HG02840 (cell line): ENCODE results near the gene SH2D2A.

Source experiments
- ATAC-seq: cut with Tn5 transposase; IDR thresholded peaks from one replicate; pipeline ENCODE4 v1.9.1; 2021; ENCODE audit warnings: mild to moderate bottlenecking, moderate library complexity, moderate number of reproducible peaks; ENCODE audit not compliant: unreplicated experiment, low FRiP score

Gene SH2D2A

DNA sequence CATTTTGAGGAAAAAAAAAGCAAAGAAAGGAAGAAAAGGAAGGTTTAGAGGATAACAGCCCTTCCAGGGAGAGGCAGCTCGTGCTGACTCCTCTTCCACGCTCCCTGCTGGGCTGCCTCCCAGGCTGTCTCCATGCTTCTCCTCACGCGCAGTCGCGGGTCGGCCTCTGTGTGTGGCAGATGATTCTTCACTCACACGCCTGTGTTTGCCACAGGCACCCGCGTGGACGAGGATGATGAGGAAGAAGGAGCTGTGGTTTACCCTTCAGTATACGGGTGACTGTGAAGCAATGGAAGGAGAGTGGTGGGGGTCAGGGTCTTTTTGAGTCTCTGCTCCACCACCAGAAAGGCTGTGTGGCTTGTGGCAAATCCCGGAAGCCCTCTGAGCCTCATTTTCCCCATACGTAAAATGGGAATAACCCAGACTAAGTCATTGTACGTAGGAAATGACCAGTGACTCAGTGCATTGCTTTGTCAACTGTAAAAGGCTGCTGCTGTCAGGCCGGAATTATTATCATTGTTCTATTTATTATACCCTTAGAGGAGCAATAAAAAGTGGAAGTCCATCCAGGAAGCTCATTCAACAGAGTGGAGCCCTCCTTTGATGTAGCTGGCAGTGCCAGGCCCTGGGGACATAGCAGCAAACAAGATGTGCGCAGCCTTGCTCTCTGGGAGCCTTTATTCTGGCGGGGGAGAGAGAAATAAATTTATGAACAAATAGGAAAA lies 11.9 kb upstream of the SH2D2A start:
- no peak for ATAC-seq

DNA sequence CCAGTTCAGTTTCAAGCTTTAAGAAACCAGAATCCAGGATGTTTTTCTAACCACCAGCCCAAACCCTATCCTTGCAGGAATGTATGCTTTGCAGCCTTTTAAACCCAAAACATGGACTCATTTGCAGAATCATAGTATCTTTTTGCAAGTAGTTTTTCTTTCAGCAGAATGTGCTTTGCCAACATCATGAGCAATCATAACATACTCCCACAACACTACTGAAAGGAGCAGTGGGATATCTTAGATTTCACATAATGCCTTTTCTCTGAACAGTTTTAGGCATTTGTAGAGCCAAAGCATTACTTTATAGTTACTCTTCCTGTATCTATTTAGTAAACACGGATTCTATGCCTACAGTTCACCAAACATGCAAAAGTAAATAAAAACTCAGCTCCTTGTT lies 10.0 kb upstream of the SH2D2A start:
- ATAC-seq, result no peak

GRCh38 chr1:156823210-156823790 lies 6.7 kb upstream of the SH2D2A start:
- no peak for ATAC-seq

DNA sequence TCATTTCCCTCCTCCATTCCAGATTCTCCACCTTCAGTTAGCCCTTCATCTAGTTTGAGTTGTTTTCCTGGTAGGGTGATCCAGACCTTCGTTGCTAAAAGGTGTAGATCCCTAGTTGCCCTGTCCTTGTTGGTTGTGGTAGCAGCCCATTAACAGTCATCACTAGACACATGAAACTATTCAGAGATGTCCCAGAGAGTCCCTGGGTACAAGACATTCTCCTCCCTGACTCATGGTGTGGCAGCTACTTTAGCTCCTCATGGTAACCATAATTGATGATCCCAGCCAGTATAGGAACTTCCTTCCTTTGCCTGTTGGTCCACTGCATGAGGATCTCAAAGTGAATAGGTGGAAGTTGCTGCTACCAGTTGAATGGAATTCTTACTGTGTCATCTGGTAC lies 6.0 kb upstream of the SH2D2A start:
- no peak for ATAC-seq

- no peak for ATAC-seq
Observed at GRCh38 chr1:156821801-156822200, 5.2 kb upstream of the SH2D2A start.

- ATAC-seq, result no peak
Observed at GRCh38 chr1:156815961-156816422, 656 bp downstream of the SH2D2A start.

DNA sequence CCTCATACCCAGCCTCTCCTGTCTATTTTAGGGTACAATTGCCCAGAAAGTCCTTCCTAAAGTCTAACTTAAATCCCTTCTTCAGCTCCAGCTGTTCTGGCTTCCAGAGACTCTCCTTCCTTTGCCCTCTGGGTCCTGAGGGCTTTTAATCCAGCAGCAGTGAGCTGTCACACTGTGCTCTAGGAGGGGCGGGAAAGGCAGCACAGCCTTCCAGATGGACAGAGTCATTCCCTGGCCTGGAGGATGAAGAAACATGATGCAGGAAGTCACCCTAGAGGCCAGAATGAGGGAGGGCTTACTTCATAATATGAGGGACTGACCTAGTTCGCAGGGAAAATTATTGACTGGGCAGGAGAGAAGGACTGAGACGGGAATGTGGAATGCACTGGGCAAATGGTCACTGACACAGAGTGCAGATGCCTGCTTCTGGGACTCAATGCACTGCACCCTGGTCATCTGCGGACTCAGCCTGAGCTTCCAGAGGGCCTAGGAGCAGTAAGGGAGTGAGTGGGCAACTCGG lies 1.3 kb downstream of the SH2D2A start:
- ATAC-seq, result no peak

DNA sequence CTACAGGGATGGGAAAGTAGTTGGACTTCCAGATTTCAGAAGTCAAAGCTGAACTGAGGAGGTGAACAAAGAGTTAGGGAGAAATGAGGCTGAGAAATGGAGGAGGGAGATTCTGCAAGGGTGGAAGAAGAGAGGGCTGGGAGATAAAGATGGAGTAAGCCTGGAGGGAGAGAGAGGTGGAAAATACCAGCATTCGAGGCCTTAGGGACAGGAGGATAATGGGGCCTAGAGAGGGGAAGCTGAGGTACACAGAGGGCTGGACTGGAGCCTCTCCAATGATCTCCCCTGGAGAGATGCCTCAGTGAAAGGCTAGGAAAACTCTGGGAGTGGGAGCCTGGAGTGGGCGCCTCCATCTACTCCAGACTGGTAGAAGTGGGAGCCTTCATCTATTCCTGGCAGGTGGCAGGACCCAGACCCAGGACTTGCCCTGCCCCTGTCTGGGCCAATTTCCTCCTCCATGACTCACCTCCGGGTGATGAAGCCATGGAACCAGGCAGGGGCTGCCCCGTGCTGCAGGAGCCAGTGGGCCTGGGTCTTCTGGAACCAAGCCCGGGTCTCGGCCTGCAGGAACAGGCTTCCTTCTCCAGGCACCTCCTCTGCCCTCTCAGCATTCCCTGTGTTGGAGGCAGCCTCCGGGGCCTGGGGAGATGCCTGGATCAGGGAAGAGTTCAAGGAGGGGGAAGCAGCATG lies 1.9 kb downstream of the SH2D2A start:
- no peak for ATAC-seq

DNA sequence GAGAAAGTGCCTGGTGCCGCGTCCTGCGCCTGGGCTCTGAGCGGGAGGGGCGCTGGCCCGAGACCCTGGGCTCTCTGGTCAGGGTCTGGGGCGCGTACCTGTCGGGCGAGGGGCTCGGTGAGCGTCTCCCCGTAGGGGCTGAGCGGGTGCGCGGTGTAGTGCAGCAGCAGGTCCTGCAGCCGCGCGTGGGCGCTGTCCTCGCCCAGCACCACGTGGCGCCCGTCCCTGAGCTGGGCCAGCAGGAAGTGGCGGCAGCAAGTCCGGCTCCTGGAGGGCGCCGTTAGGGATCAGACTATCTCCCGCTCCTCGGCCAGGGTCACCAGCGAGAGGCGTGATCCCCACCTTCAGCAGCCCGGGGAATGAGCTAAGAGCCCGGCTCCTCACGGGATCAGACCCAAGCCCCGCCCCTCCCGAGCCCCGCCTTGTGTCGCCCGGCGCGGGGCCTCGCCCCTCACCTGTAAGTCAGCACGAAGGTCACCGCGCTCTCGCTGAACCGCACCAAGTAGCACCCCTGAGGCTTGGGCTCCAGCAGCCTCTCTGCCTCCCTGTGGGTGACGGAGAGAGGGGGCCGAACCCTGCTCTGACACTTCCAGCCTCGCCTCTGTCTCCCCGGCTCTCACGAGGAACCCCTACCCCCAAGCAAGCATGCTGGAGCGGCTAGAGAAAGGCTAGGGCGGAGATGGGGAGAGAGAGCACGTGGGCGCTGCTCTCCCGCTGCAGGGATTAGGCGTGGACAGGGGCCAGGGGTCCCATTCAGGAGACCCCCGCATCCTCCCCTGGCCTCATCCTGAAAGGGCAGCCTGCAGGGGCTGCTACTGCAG lies 2.7 kb downstream of the SH2D2A start:
- no peak for ATAC-seq

GRCh38 chr1:156813298-156813697 lies 3.4 kb downstream of the SH2D2A start:
- ATAC-seq, result no peak

- no peak for ATAC-seq
Observed at GRCh38 chr1:156812293-156812990, 4.2 kb downstream of the SH2D2A start.

- no peak for ATAC-seq
Observed at GRCh38 chr1:156811168-156811567, 5.5 kb downstream of the SH2D2A start.

GRCh38 chr1:156809711-156810366 lies 6.8 kb downstream of the SH2D2A start:
- ATAC-seq, result no peak

DNA sequence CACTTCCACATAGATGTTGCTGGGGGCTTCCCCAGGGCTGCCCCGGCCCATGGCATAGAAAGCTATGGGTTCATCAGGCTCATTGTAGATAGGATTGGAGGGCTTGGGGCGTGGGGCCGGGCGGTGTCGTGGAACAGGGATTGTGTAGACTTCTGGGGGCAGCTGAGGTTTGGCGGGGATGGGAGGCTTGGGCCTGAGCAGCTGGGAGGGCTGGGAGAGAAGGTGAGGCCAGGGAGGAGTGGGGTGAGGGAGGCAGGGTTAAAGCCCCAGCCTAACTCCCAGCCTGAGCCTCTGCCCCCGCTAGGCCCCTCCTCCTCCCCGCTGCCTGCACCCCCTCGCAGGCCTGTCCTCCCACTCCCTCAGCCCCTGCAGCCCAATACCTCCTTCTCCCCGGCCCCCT lies 7.4 kb downstream of the SH2D2A start:
- ATAC-seq, result no peak

GRCh38 chr1:156808186-156809030 lies 8.2 kb downstream of the SH2D2A start:
- ATAC-seq, result no peak

DNA sequence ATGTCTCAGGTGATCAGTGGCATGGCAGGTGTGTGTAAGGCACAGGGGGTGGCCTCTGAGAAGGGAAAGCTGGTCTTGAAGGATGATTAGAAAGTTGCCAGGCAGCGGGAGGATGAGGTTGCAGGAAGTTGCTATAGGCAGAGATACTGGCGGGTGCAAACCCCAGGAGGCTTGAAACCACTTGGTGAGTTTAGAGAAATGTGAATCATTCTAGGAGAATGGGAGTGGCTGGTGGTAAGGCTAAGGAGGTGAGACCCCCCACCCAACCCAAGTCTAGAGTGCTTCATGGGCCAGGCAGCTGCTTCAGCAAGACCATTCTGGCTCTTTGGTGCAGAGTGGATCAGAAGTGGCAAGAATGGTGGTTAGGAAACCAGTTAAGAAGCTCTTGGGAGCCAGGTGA lies 9.0 kb downstream of the SH2D2A start:
- ATAC-seq, result no peak

DNA sequence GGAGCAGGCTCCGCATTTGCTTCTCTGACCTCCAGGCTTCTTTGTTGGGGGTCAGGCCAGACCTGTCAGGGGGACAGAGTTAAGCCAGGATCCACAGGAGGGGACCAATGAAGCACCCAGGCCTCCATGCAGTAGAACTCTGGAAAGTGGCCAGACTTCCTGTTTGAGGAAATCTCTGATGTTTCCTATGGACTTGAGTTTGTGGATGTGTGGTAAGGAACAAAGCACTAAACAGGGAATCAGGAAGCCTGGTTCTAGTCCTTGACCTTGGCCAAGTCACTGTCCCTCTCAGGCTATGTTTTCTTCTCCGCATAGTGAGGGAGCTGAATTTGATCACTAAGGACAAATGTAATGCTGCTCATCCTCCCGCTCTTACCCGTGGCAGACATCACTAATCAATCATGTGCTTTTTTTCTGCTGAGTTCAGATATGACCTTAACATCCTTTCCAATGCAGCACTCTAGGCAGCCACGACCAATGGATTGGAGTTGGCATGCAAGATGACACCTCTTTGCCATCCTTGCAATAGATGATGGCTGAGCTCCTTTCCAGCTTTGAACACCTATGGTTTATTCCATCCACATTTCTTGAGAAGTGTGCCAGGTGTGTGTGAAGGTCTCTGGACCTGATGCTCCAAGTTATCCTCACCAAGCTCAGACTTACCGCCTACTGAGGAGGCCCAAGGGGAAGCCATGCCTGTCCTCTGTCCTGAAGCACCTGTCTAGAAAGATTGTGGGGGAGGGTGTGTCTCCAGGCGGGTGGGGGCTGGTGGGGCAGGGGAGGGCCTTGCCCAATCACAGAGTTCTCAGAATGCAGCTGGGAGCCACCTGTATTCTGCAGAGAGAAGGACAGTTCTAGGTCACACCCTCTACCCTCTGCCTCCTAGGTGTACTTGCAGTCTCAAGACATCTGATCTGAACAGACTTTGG lies 9.9 kb downstream of the SH2D2A start:
- no peak for ATAC-seq
